Activated CD8-positive, alpha-beta T cell treated with anti-CD3 and anti-CD28 coated beads for 36 hours (primary cell): ENCODE data around the gene HDAC5. TPM values are rescaled to one million over a fixed set of nuclear protein-coding genes. Genes with fewer than 3 reads are reported as not detected.

Experiments
- ATAC-seq: fragments of 200-7000 bp; cut with Tn5 transposase; one replicate; pipeline ENCODE4 v1.10.0; 2021; ENCODE audit warnings: mild to moderate bottlenecking, moderate library complexity
- CTCF ChIA-PET: fragments of 350-600 bp; sonication (Branson Sonifier 250); formaldehyde crosslinking; loops from one replicate; lab custom pipeline; 2021; ENCODE audit warnings: antibody characterized with exemption; lab: Charles Lee
- POLR2A ChIA-PET: fragments of 350-600 bp; sonication (Branson Sonifier 250); formaldehyde crosslinking; loops from one replicate; lab custom pipeline; 2021; ENCODE audit warnings: antibody characterized with exemption; lab: Charles Lee
- DNase-seq: peaks from one replicate; pipeline ENCODE4 v3.0.0-alpha.2; 2020
- H3K27ac Mint-ChIP-seq: one replicate; pipeline ENCODE4 v1.8.0; 2021; ENCODE audit warnings: mild to moderate bottlenecking, mixed read lengths
- H3K27me3 Mint-ChIP-seq: one replicate; pipeline ENCODE4 v1.8.0; 2021; ENCODE audit warnings: mixed read lengths
- H3K36me3 Mint-ChIP-seq: one replicate; pipeline ENCODE4 v1.8.0; 2021; ENCODE audit warnings: low read depth, mixed read lengths
- H3K4me1 Mint-ChIP-seq: one replicate; pipeline ENCODE4 v1.8.0; 2021; ENCODE audit warnings: low read depth, mixed read lengths
- H3K4me3 Mint-ChIP-seq: one replicate; pipeline ENCODE4 v1.8.0; 2021; ENCODE audit warnings: mild to moderate bottlenecking, moderate library complexity, mixed read lengths
- H3K9me3 Mint-ChIP-seq: one replicate; pipeline ENCODE4 v1.8.0; 2021; ENCODE audit warnings: mixed read lengths
- CTCF ChIP-seq: fragments of 200-600 bp; IDR thresholded peaks from one replicate; pipeline ENCODE4 v1.8.0; 2022; ENCODE audit warnings: antibody characterized with exemption, mild to moderate bottlenecking
- intact Hi-C: fragments of 100-400 bp; cut with micrococcal nuclease; formaldehyde crosslinking; loops from one replicate; pipeline ENCODE4 v1.10.0; 2022
- total RNA-seq, 2 experiments: library from RNA; stranded (reverse); gene quantifications; one replicate each; pipeline ENCODE4 v1.2.3, GENCODE V29; 2021

HDAC5 gene
- total RNA-seq, 2 experiments from 2014 or later, result 19.1 to 19.3 TPM

- H3K36me3 Mint-ChIP-seq, result no peaks in the 10 kb centered on the region
- no peaks in the 10 kb centered on the region for H3K27me3 Mint-ChIP-seq
- ChIA-PET CTCF (interaction anchor here (0.6 to 2.9 kb wide), 16 partner anchors 9 to 223 kb away, joined by 3 to 20 read pairs (median 4); partner anchors contain the start of genes GRN, HROB and TMUB2), POLR2A (interaction anchor here (0.6 to 1.4 kb wide), 5 partner anchors 12 to 223 kb away, joined by 3 to 5 read pairs (median 3); partner anchors contain the start of gene TMUB2)
- ATAC-seq (no peak), DNase-seq (no peak)
- no peak for TF ChIP-seq CTCF
- H3K27ac Mint-ChIP-seq, result no peak overlapping the region
- intact Hi-C loops, result no loop called here
- no peaks in the 10 kb centered on the region for H3K4me1 Mint-ChIP-seq
- H3K9me3 Mint-ChIP-seq, result no peaks in the 10 kb centered on the region
- H3K4me3 Mint-ChIP-seq, result no peak overlapping the region
Measured at GRCh38 chr17:44167181-44167861, 43.9 kb upstream of the HDAC5 start.

- no peak overlapping the region for H3K4me3 Mint-ChIP-seq
- peaks cover 3% of the 10 kb centered on the region for H3K36me3 Mint-ChIP-seq
- intact Hi-C loops, result no loop called here
- ChIA-PET POLR2A (no interaction called here), CTCF (interaction anchor here (1.0 kb wide), 1 partner anchor 14 kb away, joined by 4 read pairs; no protein-coding TSS in a partner anchor)
- no peaks in the 10 kb centered on the region for H3K27me3 Mint-ChIP-seq
- no peaks in the 10 kb centered on the region for H3K4me1 Mint-ChIP-seq
- no peak for DNase-seq
- ATAC-seq, result no peak
- TF ChIP-seq CTCF, result no peak
- no peaks in the 10 kb centered on the region for H3K9me3 Mint-ChIP-seq
- H3K27ac Mint-ChIP-seq, result no peak overlapping the region
Measured at GRCh38 chr17:44164476-44164875, 41.0 kb upstream of the HDAC5 start.

DNA sequence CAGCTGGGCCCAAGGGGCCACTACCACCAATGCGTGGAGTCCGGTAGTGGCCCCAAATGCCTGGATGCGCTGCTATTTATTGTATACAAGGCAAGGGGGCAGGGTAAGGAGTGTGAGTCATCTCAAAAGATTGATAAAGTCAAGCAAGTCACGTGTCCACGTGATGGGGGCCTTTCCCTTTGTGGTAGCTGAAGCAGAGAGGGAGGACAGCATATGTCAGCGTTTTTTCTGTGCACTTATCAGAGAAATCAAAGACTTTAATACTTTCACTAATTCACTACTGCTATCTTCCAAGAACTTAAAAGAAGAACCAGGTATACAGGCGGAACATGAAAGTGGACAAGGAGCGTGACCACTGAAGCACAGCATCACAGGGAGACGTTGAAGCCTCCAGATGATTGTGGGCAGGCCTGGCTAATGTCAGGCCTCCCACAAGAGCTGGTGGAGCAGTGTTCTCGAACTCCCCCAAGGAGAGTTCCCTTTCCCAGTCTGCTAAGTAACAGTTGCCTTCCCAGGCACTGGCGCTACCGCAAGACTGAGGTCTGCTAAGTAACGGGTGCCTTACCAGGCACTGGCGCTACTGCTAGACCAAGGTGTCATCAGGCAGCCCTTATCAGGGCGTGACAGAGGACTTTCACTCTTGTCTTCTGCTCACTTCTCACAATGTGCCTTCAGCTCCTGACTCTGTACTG is 36.2 kb upstream of the HDAC5 start:
- no peaks in the 10 kb centered on the region for H3K9me3 Mint-ChIP-seq
- no peaks in the 10 kb centered on the region for H3K4me1 Mint-ChIP-seq
- no peak overlapping the region for H3K27ac Mint-ChIP-seq
- H3K27me3 Mint-ChIP-seq, result no peaks in the 10 kb centered on the region
- peaks cover 14% of the 10 kb centered on the region for H3K36me3 Mint-ChIP-seq
- ATAC-seq (no peak), DNase-seq (peak; percentile 32)
- ChIA-PET CTCF (interaction anchor here (0.5 to 2.0 kb wide), 3 partner anchors 9 to 171 kb away, joined by 3 to 9 read pairs (median 4); no protein-coding TSS in a partner anchor), POLR2A (interaction anchor here (0.6 to 1.4 kb wide), 4 partner anchors 14 to 27 kb away, joined by 3 to 4 read pairs (median 3); partner anchors contain the start of gene TMUB2)
- no peak for TF ChIP-seq CTCF
- H3K4me3 Mint-ChIP-seq, result no peak overlapping the region
- intact Hi-C loops, result no loop called here

GRCh38 chr17:44155488-44155887 is 32.0 kb upstream of the HDAC5 start:
- Mint-ChIP-seq H3K27ac (no peak overlapping the region), H3K9me3 (no peaks in the 10 kb centered on the region), H3K4me3 (no peak overlapping the region), H3K36me3 (peaks cover 27% of the 10 kb centered on the region), H3K27me3 (no peaks in the 10 kb centered on the region), H3K4me1 (no peaks in the 10 kb centered on the region)
- DNase-seq (no peak), ATAC-seq (no peak)
- no peak for TF ChIP-seq CTCF
- CTCF ChIA-PET, result no interaction called here
- intact Hi-C loops, result no loop called here
- POLR2A ChIA-PET, result interaction anchor here (0.7 to 0.9 kb wide), 3 partner anchors 17 to 63 kb away, joined by 3 to 4 read pairs (median 3); no protein-coding TSS in a partner anchor

GRCh38 chr17:44152875-44153274 is 29.4 kb upstream of the HDAC5 start:
- Mint-ChIP-seq H3K9me3 (no peaks in the 10 kb centered on the region), H3K4me3 (no peak overlapping the region), H3K4me1 (no peaks in the 10 kb centered on the region), H3K27me3 (no peaks in the 10 kb centered on the region), H3K27ac (no peak overlapping the region), H3K36me3 (peaks cover 34% of the 10 kb centered on the region)
- no peak for DNase-seq
- intact Hi-C loops, result no loop called here
- no peak for ATAC-seq
- no peak for TF ChIP-seq CTCF
- ChIA-PET POLR2A (interaction anchor here (0.7 to 1.5 kb wide), 2 partner anchors 14 to 15 kb away, joined by 3 to 4 read pairs; no protein-coding TSS in a partner anchor), CTCF (no interaction called here)
